GOT3 (cell line): Measurements from ENCODE around the gene ALOXE3.

Source experiments
- DNase-seq: peaks from one replicate; lab custom pipeline; 2025; ENCODE audit warnings: mixed read lengths; lab: John Stamatoyannopoulos, UW

The ALOXE3 gene

GRCh38 chr17:8153957-8154607 lies 35.8 kb upstream of the ALOXE3 start:
- DNase-seq = peak; percentile 88

GRCh38 chr17:8153525-8153956 lies 35.2 kb upstream of the ALOXE3 start:
- peak; percentile 58 for DNase-seq

- no peak for DNase-seq
These were observed 34.7 kb upstream of the ALOXE3 start for GRCh38 chr17:8153031-8153451.

DNA sequence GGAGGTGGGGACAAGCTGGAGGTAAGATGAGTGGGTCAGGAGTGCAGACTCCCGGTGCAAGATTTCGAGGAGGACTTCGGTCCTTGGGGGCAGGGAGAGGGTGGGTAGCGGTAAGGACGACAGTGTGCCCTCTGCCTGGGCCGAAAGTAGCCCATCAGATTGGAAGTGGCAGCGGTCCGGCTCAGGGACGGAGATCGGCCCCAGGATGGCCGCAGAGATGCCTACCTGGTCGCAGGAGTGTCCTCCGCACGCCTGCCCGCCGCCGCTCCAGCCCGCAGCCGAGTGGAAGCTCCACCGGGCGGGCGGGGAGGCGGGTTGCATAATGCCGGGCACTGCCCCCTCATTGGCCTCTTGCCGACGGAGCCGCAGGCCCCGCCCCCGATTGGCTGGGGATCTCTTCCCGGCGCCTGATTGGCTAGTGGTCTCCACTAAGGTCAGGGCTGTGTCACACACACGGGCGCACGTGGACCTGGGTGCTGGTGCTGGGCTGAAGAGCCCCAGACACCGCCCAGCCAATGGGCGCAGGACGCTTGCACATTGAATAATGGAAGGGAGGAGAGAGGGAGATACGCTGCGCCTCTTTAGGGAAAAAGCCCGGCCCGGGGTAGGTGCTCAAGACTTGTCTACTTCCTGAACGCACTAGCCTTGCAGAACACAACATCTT lies 33.9 kb upstream of the ALOXE3 start, which contains the start of gene PER1:
Gene PER1 (minus strand): TSS at position 293 of the 664 bp plus-strand sequence. CDS start 1,698 bp downstream, outside the sequence.
- peak; percentile 71 for DNase-seq

DNA sequence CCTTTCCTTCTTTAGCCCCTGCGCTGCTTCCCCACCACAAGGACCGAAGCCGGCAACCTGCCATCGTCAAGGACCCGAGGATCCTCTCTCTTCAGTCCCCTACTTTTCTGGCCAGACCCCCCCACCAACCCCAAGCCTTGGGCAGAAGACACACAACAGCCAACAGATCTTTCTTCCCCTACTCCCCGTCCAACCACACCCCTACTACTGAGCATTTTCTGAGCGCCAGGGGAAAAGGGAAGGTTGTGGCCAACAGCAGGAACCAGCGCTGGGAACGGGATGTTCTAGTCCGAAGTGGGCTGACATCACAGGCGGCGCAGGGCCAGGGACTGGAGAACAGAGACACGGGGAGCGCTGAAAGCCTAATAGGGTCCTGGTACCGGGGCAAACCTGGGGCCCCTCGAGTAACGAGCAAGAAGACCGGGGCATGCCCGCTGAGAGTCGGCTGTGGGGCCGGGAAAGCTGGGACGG lies 33.4 kb upstream of the ALOXE3 start:
- no peak for DNase-seq

DNA sequence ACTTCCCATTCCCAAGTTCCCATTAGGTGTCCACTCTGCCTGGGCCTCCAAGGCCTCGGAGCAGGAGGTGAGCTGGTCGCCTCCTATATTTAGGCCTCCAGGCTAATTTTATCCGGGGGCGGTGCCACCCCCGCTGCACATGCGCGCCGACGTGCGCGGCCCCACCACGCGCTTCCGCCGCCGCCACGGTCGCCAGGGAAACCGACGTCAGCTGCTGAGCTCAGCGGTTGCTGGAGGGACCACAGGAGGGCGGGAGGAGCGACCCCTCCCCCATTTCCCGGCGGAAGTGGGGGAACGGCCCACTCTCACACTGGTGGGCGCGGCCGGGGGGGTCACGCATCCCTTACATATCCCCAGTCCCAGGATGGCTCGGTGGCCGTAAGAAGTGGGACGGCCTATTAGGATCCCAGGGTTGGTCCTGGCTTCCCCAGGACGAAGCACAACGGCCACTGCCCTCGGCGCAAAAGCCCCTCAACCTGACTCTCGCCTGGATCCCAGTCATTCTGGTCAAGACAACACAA lies 32.9 kb upstream of the ALOXE3 start:
- peak; percentile 44 for DNase-seq

DNA sequence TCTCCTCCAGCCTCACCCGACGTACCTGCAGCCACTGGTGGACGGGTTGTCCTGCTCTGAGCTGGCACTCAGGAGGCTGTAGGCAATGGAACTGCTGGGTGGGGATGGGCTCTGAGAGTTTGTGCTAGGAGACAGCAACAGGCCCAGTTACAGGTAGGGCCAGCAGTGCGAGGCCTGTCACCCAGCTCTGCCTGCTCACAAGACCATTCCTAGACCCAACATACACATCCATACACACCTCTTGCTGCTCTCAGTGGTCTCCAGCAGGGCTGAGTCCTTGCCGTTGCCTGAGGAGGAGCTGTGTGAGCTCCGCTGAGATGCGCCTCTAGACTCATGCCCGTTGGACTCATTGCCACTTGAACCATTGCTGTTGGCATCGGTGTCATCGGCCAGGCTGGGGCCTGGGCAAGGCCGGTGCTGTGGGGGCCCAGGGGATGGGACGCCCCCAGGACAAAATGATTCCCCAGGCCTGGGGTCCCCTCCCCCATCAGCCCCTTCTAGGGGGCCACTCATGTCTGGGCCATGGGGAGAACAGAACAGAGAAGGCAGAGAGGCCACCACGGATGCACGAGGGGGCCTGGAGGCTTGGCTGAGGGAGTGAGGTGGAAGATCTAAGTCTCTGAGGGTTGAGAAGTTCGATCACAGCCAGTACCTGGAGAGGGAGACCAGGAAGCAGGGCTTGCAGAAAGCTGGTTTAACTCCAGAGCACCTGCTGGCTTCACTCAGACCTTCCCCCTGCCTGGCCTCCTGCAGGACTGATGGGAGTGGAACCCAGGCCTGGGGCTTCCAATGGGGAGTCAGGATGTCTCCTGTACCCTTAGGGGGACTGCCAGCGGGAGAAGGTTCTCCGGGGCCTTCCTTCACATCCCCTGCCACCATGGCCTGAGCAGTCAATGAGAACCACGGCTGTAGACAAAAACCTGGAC lies 32.1 kb upstream of the ALOXE3 start:
- no peak for DNase-seq

DNA sequence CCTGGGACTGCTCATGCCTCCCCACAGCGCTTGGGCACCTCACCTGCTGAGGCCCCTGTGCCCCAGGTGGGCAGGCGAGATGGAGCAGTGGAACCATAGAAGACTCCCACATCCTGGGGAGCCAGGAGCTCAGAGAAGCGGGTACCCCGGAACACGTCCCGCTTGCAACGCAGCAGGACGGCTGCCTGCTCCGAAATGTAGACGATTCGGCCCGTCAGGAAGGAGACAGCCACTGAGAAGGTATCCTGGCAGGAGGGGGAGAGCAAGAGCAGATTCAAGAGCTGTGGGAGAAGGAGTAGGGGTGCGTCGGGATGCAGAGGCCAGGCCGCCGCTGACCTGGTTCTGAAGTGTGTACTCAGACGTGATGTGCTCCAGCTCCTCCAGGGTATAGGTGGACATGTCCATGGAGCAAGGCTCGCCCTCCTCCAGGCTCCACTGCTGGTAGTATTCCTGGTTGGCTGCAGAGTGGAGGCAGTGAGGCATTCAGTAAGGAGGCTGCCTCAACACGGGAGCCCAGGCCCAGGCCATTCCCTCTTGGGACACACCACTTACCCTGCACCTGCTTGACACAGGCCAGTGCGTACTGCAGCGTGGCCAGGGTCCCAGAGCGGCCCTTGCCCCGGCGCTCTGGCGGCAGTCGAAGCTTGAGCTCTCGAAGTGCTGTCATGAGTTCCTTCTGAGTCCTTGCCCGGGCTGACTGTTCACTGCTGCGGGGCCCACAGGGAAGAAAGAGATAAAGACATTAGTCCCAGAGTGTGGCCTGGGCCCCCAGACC lies 31.3 kb upstream of the ALOXE3 start:
- DNase-seq = no peak

- no peak for DNase-seq
These were observed 30.2 kb upstream of the ALOXE3 start for GRCh38 chr17:8148560-8148959.

- DNase-seq = no peak
These were observed 29.6 kb upstream of the ALOXE3 start for GRCh38 chr17:8147805-8148404.

- no peak for DNase-seq
These were observed 29.0 kb upstream of the ALOXE3 start for GRCh38 chr17:8147141-8147804.

DNA sequence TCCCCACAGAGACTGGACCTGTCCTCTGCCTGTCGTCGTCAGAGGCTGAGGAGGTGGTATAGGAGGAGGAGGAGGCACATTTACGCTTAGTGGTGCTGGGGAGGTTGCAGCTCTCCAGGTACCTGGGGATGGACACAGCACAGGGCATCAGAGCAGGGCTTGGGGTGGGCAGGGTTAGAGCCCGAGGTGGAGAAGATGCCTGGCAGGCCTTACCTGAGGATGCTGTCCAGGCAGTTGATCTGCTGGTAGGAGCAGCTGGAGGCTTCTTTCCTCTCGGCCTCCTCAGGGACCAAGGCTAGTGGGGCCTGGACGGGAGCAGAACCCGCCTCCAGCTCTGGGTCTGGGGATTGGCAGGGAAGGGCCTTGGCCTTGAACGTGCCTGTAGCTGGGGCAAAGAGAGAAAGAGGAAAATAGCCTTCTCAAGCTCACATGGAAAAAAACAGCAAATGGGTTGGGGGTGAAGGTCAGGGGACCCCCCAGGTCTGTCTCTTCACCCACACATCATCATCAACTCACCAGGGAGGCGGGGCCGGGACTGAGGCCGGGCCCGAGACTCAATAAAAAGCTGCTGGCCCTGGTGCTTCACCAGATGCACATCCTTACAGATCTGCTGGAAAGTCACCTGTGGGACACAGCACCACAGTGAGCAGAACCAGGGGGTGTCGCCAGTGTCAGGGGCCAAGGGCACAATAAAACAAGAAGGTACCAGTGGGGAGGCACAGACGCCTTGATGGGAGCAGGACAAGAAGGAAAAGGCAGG lies 28.2 kb upstream of the ALOXE3 start:
- no peak for DNase-seq

GRCh38 chr17:8145811-8146210 lies 27.5 kb upstream of the ALOXE3 start:
- DNase-seq = no peak

DNA sequence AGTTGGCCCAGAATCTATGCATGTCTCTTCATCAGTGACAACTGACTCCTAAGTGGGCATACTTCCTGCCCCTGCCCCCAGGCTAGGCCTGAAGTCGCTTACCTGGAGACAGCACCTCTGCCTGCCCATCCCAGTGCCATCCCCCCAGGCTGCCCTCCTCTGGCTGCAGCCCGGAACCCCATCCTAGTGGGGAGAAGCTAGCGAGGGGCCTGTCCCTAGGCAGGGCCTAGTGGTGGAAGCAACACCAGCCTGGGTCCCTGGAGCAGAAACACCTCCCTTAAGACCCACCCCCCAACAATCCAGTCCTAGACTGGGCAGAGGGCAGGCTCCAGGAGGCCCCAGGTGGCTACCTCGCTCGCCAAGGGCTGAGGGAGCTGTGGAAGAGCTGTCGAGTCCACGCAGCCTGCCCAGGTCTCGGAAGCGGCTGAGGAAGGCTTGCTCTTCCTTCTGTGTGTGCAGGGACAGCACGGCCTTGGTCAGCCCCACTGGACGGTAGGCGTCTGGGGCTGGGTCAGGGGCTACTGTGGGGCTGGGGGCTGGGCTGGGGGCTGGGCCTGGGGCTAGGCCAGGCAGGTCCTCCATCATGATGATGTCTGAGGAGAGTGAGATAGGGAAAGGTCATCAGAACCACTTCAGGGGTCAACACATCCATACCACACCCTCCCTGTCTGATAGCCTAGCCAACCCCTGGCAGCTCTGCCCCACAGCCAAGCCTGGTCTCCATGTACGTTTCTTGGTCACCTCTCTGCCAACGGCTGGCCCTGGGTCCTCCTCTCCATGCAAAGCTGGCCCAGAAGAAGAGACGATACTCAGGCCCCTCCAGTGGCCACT lies 26.3 kb upstream of the ALOXE3 start:
- DNase-seq = no peak

DNA sequence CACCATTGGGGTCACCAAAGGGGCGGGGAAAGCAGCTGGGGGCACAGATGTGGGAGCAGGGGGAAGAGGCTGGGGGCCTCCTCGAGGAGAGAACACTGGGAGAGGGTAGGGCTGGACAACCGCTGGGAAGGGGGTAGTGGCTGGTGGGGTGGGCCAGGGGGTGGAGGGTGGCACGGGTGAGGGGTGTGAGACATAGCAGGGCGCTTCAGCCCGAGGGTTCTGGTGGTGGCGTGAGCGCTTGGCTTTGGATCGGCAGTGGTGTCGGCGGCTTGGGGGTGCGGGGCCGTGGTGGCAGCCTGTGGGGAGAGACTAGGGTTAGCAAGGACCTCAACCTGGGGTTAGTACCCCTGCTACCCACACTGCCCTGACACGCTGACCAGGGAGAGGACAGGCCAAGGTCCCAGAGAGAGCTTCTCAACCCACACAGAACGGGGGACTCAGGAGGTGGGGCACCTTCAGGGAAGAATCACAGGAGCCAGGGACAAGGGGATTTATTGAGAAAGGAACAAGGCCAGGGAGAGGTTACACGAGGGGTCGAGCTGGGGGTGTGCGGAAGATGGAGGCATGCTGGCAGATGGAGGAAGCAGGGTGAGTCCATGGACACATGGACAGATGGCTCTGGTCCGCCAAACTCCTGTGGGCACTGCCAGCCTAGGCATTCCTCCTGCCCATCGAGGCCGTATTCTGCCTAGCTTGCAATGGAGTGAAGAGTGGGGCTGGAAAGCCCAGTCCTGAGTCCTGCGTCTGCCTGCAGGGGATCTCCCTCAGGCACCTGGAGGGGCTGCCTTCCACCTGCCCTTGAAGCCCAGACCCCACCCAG lies 25.5 kb upstream of the ALOXE3 start:
- DNase-seq = no peak

GRCh38 chr17:8142887-8143580 lies 24.7 kb upstream of the ALOXE3 start:
- no peak for DNase-seq
